ENCODE data around the gene RFX4.

Gene RFX4

DNA sequence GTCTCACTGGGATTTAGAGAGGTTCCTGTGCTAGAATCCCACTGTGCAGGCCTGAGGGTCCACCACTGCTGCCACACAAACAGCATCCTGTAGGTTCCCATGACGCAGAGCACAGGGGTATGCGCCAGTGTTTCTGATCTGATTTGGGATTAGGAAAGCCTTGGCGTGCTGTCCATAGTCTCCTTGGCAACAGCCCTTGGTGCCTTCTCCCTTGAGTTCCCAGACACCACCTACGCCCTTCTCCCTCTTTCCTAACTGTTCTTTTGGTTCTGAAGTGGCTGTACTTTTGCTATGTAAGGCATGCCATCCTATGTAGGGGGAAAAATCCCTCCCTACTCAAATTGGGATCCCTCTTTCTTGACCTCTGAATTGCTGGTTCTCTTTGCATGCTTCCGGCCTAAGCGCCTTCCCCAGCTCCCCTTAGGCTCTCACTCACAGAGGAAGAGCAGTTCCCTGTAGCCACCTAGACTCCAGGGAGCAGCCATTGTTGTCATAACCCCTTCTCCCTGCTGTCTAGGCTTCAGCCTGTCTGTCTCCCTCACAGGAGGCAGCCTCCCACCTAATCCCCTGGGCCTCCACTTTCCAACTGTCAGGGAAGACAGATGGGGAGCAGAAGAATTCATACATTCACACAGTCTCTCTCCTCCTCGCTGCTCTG lies 176.9 kb downstream of the RFX4 start:
- FAIRE-seq = no peak
- no peak for DNase-seq (ENCODE audit: low spot score)

DNA sequence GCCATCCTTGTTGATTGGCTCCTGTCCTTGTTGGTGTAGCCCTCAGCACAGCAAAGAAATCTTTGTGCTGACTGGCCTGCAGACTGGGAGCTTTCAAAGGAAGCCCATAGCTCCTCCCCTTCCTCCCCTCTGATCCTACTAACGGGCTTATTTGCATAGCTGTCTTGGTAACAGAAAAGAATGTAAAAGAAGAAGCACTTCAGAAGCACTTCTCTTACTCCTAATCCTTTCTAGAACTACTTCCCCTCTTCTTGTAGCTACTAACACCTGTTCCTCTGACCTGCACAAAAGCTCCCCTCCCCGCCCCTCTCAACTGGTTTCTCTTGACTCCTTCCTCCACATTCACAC lies 177.4 kb downstream of the RFX4 start:
- DNase-seq (ENCODE audit: low spot score) = no peak

DNA sequence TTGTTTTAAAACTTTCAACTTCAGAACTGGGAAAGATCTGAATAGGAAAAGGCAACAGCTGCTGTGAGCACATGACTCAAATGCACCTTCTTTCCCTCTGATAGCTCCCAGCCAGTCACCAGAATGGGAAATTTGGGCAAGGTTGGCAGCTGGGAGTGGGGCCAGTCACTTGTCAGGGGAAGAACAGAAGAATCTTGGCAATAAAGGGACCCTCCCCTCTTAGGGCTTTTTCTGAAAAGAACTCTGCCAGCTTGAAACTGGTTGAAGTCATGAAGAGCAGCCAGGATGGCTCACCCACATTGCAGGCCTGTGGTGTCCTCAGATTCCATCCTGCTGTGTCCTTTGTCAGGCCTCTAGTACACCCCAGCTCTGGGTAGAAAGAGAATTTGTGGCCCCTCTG lies 181.4 kb downstream of the RFX4 start:
- no peak for DNase-seq (ENCODE audit: low spot score)

More for the DNA sequence above, 177.4 kb downstream of the RFX4 start:
- FAIRE-seq = no peak

DNA sequence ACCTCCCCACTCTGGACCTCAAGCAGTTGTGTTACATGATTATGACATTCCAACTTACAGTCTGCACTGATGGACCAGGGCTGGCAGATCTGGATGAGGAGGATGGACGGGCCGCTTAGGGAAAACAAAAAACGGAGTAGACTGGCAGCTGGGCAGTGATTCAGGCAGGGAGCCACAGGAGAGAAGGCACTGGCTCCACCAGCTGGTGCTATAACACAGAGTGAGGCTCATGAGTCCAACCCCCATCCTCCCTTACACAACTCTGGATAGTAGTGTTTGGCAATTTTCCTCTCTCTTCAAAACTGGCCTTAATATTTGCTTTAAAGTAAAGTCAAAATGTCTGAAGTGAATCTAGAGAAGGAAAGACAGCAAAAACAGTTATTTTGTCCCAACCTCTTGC lies 181.9 kb downstream of the RFX4 start:
- DNase-seq (ENCODE audit: low spot score) (no peak), FAIRE-seq (no peak)

More for the DNA sequence above, 181.4 kb downstream of the RFX4 start:
- no peak for FAIRE-seq

DNA sequence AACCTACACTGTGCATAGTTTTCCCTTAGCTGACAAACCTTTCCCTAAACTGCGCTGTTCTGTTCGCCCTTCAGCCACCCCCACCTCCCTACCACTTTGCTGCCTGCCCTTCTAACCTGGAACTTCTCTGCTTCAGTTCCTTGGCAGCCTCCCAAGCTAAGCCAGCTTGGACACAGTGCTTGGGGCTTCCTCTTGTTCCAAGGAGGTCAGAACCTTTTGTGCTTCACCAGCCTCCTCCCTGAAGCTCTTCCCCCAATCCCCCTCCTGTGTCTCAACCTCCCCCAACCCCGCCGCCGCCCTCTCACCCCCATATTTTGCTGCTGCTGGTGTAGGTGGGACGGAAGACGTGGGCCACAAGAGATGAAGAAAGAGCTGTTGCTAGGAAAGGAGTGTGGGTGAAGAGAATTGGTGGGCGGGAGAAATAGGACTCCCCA lies 183.6 kb downstream of the RFX4 start:
- peak; percentile 45 for FAIRE-seq
- DNase-seq (ENCODE audit: low spot score) = peak; percentile 50

DNA sequence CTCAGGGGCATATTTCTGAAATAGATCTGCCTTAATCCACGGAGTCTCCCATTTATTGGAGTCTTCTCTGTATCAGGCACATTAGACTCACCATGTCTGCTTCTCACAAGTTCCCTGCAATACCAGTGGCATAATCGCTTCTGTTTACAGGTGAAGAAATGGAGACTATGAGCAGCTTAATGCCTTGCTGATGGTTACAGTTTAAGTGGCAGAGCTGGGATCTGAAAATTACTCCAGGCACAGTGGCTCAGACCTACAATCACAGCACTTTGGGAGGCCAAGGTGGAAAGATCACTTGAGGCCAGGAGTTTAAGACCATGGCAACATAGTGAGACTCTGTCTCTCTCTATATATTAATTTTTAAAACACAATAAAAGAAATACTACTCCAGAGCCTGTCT lies 184.4 kb downstream of the RFX4 start:
- FAIRE-seq (no peak), DNase-seq (ENCODE audit: low spot score) (no peak)

DNA sequence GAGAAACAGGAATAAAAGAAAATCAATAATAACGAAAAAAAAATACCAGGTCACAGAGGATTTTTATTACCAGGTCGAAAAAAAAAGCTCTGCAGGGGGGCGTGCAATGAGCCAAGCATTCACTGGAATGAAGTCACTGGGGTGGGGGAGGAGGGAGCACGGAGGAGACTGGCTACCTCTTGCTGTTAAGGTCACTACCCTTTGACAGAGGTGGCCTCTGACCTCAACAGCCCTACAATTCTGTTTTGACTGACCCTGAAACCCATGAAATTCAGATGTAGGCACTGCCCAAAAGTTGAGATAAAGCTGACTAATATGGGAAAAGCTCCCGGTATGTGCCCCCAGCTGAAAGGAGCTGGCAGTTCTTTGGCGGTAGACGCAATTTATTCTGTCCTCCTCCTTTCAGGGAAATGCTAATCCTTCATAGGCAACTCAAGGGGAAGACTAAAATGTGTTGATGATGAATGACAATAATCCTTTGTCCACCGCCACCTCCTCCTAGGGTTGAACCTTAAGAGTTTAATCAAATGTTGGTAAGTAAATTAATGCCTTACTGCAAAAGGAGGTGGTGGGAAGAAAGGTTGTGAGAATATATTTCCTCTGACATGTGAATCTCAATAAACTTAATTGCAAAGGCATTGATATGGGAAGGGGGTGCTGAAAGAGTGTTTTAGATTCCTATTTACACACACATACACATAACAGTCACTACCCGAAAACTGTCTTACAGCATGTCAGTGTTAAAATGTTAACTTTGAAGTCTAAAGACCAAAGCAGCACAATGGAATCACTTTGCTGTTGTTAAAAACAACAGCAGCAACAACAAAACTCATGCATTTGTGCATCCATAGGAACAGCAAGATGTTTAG lies 185.4 kb downstream of the RFX4 start:
- DNase-seq (ENCODE audit: low spot score) = peak; percentile 87
- peak; percentile 86 for FAIRE-seq

DNA sequence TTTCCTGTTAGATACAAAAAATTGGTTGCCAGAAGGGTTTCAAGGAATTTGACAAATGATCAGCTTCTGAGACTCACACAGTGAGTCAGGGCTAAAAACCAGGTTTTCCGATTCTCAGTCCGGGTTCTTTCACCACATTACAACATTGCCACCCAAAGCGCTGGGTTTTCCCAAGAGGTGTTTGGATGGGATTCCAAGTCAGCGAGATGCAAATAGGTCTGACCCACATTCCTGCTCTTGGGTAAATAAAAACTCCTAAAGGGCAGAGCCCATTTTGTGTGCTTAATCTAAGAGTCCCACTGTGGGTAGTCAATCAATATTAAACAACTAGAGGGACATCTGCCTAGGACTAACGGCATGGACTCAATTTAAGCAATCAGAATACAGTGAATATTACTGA lies 186.3 kb downstream of the RFX4 start:
- peak; percentile 89 for FAIRE-seq
- DNase-seq (ENCODE audit: low spot score) = peak; percentile 84

DNA sequence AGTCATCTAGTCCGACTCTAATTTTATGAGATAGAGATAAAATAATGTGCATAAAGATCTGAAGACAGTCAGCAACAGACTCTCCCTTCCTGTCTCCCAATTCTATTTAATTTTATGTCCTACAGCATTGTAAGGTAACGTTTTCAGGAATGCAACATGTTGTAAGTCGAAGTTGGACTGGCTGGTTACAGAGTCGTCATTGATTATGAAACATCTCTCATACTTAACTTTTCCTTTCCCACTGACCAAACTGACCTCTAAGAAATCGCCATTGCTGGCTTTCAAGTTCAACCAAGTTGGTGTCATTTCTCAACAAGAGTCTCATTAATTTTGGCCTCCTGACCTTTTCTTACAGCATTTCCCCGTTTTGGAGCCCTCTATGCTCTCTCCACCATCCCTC lies 186.7 kb downstream of the RFX4 start:
- no peak for FAIRE-seq
- DNase-seq (ENCODE audit: low spot score) = no peak

DNA sequence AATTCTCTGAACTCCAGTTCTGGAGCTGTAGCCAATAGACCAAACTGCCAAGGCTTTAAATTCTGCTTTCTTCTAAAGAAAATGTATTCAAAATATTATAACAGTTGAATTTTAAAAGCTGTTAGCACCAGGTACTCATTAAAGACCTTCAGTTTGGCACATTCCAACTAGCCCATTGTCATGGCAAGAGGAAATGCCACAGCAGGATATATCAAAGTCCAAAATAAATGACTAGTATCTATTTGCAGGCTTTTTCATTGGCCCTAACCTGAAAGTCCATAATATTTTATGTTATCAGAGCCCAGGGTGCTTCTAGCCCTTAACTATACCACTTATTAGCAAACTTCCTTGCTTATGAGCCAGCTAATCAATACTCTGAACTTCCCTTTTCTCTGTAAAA lies 188.6 kb downstream of the RFX4 start:
- FAIRE-seq (no peak), DNase-seq (ENCODE audit: low spot score) (no peak)

DNA sequence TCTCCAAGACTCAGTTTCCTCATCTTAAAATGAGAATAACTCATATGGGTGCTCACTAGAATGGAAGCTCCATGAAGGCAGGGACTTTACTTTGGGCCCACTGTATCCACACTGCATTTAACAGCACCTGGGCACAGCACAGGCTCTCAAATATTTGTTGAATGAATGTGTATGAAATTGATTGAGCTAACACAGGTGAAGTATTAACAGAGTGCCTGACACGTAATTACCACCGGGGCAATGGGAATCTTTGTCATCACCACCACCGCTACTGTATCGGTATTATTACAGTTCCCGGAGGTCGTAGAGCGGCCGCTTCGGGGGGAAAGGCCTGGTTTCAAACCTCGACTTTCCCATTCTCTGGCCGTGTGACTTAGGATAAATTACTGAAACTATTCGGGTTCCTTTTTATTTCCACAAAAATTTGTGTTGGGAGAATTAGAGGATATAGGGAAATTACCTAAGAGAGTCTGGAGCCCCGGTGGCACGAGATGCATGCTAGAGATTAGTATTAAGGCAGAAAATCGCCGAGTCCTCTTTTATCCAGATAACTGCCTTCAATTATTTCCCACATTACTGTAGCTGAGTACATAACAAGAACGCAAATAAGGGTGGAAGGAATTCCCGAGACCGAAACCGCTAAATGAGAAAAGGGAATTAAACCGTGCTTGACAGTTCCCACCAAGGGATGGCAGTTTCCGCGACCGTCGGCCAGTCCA lies 190.6 kb downstream of the RFX4 start:
- FAIRE-seq = no peak
- peak; percentile 48 for DNase-seq (ENCODE audit: low spot score)

DNA sequence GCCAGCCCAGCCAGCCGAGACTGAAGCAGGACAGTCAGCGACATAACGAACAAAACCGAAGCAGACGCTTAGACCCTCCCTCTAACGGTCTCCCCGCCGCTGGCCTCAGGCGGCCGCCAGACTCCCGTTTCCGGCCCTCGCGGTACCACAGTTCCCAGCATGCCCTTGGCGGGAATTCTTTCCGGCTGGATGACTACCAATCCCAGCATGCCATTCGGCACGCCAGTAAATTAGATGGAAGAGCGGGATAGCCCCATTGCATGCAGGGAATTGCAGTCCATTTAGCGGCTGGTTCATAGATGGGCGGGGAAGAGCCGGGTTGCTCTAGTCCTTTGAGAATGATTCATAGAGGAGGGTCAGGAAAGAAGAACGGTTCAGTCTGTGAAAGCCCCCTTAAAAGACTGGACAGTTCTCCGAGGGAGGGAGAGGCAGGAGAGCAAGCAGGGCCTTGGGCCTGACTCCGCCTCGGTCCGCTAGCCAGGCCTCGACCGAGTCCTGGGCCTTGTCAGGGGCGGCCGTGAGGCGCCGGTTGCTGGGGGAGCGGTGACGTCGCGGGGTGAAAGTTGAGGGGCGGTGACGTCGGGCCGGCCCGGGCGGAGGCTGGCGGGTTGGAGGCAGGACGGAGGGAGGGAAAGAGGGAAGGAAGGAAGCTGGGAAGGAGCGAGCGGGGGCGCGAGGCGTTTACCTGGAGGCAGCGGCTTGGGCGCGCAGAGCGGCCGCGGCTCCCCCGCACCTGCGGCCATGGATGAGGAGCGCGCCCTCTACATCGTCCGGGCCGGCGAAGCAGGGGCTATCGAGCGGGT lies 191.4 kb downstream of the RFX4 start, which contains the start of gene RIC8B:
TSS of gene RIC8B (plus strand) at position 678 of the 803 bp plus-strand sequence. CDS start at position 742, 64 bp downstream.
- peak; percentile 98 for DNase-seq (ENCODE audit: low spot score)
- FAIRE-seq = peak; percentile 89

DNA sequence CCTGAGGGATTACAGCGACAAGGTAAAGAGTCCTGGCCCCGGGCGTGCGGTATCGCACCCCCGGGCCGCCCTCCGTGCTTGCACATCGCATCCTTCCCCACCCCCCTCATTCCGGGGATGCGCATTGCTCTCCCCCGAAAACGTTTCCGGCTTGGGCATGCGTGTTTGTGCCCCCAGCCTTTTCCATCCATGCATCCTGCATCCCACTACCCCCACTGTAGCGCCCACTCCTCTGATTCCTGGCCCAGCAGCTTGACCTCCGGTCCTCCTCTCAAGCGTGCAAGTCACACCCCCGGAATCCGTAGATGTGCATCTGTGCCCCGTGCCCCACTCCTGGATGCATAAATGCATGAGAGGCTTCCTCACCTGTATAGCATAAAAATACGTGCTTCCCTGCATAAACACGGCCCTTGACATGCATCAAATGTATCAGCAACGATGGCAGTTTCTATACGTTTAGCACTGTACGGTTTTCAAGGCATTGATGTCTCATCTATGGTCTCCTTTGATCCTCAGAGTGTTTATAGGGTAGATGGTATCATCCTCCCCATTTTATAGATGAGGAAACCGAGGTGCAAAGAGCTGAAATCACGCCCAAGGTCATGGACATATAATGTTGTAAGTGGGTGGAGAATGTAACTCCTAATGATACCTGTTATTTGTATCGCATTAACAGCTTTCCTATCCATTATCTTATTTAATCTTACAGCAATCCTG lies 192.2 kb downstream of the RFX4 start:
- FAIRE-seq = no peak
- no peak for DNase-seq (ENCODE audit: low spot score)

DNA sequence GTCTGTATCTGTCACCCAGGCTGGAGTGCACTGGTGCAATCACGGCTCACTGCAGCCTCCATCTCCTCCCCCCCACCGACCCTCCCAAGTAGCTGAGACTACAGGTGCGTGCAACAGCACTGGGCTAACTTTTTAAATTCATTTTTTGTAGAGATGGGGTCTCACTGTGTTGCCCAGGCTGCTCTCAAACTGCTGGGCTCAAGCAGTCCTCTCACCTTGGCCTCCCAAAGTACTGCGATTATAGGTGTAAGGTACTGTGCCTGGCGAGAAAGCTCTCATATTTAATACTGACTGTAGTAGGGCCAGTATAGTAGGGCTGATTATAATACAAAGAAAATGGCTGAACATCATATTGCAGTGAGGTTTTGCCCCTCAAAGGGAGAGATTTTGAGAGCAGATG lies 194.1 kb downstream of the RFX4 start:
- no peak for DNase-seq (ENCODE audit: low spot score)

DNA sequence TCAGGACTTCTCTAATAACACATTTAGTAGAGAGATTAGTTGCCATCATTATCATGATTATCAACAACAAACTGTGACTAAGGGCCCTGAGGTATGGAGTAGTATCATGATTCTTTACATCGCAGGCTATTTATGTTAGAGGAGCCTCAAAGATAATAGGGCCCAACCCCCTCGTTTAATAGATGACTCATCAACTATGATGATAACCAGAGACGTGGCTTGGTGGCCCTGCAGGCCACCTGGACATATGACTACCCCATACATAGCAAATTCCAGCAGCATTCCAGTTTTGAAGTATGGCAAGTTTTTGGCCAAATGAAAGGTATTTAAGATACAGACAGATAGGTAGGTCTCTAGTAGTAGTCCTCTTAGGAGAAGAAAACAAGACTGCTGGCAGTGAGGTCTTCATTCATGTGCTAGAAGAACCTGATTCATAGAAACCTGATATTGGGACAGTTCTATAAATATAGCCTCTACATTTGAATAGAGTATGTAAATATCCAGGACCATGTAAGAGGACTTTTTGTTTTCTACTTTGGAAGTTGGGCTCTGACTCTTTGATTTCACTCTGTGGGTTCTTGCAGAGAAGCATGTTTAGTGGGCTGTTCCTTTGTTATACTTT lies 197.3 kb downstream of the RFX4 start:
- DNase-seq (ENCODE audit: low spot score) = peak; percentile 63
- peak; percentile 44 for FAIRE-seq

More for the DNA sequence above, 194.1 kb downstream of the RFX4 start:
- no peak for FAIRE-seq

DNA sequence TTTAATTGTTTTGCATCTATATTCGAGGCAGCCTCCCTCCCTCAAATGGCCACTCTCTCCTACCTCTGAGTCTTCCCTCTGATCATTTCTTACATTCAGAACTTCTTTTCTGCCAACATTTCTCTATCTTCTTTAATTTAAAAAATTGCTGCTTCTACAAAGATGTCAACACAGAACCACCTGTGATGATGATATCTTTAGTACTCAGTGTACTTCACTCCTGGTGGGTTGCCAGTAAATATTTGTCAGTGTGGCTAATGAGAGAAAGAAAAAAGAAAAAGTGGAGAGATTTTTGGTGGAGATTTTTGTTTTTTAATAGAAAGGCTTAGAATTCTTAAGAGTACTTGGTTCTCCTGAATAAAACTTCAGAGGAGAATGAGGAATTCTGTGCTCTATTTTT lies 199.8 kb downstream of the RFX4 start:
- DNase-seq (ENCODE audit: low spot score) (no peak), FAIRE-seq (no peak)

DNA sequence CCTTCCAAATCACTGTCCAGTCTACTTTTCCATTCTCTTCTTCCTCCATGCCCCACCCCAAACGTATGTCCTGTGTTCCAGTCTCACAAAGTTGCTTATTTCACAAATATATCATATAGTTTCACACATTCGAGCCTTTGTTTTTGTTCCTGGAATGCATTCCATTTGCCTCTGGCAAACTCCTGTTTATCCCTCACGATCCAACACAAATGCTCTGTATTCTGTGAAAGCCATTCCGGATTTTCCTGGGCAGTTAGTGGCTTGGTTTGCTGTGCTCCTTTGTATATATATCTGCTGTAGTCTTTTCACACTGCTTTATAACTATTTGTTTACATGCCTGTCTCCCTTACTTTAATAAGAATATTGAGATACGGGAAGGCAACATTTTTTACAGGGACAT lies 200.7 kb downstream of the RFX4 start:
- DNase-seq (ENCODE audit: low spot score) = no peak
- no peak for FAIRE-seq

DNA sequence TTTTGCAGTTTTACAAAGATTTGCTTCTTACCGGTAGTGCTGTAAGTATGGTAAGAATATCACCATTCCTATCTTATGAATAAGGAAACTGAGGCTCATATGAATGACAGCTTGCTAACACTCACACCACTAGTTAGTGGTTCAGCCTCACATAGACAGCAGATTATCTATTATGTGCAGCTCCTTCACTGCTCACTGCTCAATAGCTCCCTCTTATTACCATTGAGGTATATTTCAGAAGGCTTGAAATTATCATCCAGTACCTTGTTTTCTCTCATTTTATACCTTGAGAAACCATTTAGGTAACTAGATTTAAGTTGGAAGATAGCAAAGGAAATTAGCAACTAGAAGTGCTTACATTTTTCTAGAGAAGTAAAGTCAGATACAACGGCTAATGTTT lies 207.2 kb downstream of the RFX4 start:
- no peak for DNase-seq (ENCODE audit: low spot score)
- FAIRE-seq = no peak

DNA sequence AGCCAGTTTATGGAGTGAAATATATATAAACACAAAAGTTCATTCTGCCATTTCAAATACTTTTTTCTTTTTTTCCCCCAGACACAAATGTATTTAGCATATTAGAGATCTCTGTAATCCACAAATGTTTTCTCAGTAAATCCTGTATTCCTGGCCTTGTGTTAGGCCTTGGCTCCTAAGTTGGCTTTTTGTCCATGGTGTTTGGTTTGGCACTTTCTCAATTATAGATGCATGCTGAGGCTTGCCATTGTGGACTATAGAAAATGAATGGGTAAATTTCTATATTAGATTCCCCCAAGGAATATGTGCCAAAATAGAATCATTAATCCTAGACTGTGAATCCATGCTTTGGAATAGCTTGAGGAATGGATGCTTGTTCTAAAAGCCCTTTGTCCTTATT lies 208.7 kb downstream of the RFX4 start:
- DNase-seq (ENCODE audit: low spot score) (no peak), FAIRE-seq (no peak)

DNA sequence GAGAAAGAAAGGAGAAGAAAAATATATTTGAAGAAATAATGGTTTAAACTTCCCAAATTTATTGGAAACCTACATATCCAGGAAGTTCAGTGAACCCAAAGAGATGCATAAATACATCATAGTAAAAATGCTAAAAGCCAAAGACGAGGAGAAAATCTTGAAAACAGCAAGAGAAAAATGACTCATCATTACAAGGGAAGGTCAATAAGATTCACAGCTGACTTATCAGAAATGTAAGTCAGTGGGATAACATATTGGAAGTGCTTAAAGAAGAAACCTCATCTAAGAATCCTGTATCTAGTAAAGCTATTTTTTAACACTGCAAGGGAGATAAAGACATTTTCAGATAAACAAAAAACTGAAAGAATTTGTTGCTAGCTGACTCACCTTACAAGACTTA lies 211.6 kb downstream of the RFX4 start:
- DNase-seq (ENCODE audit: low spot score) (no peak), FAIRE-seq (no peak)
